GM19023 (cell line): ENCODE data around the gene ZBTB7C.

Experiments
- ATAC-seq: cut with Tn5 transposase; IDR thresholded peaks from one replicate; pipeline ENCODE4 v1.9.1; 2021; ENCODE audit warnings: mild to moderate bottlenecking, moderate library complexity; ENCODE audit not compliant: unreplicated experiment

The ZBTB7C gene

DNA sequence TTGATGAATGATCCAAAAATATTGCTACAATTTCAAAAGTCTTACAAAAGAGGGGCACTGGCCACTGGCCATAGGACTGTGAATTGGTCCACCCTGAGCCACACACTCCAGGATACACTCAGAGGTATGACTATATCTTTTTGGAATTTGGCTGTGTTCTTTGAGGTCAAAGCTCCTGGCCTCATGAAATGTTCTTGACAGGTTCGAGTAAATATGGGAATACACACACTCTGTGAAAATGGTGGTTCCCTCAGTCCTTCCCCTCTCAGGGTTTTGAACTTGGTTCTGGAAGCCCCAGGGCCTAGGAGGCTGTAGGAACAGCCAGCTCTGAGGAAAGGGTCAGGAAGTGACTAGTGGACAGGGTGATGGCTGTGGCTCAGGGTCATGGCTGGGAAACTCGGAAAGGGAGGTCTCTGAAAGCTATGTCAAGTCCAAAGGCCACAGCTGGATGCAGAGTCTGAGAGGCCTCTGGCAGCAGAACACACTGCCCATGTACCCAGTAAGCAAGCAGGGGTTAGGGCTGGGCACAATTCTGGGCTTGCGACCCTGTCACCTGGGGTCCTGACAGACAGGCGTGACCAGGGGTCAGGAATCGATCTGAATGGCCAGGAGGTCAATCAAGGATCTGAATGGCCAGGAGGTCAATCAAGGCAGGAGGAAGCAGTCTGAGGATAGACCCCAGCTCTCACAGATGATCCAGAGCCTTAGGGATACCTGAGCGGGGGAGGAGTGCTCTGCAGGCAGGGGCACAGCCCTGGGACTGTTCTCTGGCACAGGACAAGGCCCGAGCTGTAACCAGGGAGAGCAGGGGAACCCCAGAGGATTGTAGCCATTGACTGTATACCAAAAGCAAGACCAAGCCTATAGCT, 255.3 kb downstream of the ZBTB7C start:
- no peak for ATAC-seq

DNA sequence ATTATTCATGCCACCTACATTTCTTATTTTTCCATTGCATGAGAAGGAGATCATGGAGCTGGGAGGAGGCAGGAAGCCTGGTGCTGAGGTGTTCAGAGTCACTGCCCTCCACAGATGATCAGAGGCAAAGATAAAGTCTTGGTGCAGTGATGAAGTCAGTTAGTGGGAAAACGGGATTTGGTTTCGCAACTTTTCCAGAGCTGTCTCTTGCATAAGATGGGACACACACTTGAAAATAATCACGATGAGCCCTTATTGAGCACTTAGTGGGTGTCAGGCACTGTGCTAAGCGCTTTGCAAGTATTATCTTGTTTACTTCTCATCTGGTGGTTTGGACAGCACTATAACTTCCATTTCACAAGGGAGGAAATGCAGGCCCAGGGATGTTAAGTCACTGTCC, 256.6 kb downstream of the ZBTB7C start:
- ATAC-seq: no peak

DNA sequence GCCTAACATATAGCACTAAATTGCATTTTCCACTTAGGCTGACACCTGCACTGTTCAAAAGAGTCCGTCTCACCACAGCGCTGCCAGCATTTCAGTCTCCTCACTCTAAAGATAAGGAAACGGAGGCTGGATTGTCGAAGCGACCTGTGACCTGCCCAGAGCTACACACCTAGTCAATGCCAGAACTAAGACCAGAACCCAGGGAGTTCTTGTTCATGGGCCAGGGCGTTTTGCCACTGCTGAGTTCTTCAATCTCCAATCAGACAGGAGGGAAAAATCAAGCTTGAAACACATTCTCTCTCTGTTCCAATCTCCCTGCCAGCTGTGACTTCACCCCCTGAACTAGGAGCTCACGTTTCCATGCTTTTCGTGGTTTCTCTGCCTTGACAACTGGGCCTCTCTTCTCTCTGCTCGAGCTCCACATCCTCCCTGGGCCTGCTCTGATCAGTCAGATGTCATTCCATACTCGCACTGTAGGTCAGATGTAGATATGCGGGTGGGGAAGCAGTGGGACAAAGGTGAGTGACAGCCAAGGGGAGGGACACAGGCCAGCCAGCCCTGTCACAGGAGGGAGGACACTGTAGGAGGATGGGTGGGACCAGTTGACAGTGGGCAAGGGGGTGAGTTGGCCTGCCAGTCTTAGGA, 257.6 kb downstream of the ZBTB7C start:
- no peak for ATAC-seq

DNA sequence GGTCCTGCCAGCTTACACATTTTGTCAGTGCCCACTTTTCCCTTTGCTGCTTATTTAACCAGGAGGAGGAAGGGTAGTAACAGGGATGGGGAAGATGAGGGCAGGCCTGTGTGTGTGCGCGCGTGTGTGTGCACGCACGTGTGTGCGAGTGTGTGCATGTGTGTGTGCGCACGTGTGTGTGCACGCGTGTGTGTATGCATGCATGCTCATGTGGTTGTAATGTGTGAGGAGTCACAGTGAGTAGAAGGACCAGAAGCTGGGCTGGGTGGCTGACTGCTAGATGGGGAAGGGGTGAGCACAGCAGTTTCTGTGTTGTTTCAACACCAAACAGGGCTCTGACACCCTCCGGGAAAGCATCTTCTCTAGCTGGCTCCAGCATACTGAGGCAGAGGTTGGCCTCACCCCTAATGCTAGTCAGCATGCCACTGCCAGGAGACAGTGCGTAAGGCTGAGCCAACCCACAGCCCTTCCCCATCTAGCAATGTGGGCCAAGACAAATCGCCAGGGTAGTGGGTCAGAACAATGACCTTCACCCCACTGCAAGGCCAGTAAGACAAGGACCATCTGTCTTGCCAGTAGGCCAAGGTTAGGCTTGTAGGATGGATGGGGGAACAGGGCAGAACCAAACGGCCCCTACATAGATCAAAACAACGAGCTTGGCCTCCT, 260.0 kb downstream of the ZBTB7C start:
- no peak for ATAC-seq

DNA sequence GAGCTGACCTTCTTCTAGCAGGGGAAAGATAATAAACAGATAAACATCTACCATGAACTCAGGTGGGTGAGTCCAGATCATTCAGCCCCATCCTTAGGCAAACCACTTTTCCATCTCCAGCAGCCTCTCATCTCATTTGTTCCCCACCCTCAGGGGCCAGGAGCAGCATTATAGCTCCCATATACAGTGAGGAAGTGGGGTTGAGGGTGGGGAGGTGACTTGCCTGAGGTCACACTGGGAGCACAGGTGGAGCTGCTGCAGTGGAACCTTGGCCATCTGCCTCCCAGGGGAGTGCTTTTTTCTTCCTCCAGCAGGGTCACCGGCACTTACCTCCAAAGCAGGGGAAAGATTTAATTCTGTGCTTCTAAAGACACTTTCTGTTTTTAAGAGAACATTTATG, 266.2 kb downstream of the ZBTB7C start:
- ATAC-seq: no peak

DNA sequence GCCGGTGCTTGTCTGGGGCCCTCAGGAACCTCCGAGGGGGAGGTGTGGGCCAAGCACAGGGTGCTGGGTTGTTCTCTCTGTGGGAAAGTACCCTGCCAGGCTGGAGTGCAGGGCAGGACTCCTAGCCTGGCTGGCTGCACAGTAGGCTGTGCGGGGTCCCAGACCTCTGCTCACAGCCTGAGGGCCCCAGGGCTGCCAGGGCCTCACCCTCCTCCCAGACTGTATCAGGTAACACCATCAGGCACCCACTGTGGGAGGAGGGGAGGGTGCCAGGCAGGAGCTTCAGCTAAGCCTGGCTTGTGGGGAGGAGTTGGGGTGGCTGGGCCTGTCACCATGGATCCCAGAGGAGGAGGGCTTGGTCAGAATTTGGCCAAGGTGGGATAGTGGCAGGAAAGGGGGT, 266.8 kb downstream of the ZBTB7C start:
- no peak for ATAC-seq

DNA sequence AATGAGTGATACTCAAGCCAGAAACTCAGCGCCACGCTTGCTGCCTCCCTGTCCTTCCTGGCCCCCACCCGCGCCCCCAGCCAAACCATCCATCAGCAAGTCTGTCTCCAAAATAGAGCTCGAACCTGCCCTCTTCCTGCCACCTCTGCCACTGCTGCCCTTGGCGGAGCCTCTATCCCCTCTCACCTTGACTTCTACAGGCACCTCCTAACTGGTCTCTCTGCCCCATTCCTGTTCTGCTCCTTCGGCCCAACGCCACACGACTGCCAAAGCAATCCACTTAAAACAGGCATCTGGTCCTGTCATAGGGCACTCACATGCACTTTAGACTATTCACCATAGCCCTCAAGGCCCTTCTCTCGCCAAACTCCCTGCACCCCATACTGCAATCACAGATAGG, 268.5 kb downstream of the ZBTB7C start:
- no peak for ATAC-seq

DNA sequence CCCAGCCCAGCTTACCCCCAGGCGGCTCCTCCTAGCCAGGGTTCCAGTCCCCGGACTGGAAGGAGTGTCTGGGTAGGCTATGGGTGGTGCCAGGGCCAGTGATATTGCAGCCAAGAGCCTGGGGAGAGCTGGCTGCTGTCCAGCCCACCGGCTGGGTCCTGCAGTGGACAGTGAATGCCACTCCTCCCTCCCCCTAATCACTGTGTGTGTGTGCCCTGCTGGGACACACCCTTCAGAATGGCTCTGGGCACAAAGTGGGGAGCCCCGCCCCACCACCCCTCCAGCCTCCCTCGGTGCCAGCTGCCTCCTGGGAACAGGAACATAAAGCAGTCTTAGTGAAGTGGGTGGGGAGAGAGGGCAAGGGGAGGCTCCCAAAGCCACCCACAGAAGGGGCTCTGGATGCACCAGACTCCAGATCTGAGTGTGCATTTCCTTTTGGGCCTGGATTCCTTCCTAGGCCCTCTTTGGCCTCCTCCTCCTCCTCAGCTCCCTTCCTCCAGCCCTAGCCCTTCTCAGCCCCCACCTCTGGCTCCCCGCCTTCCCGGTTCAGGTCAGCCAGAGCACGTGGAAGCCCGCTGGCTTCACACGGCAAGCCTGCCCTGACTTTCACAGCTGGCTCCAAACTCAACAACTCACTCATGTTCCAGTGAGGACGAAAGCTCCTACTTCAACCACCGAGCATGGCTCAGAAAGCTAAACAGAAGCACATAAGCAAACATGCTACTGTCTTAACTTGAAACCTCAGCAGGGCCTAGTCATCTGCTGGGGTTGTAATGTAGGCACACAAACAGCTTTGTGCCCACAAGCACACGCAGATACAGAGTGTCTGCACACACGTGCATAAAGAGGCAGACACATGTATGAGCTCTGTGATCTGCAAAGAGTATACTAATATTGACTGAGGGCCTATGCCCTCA, 269.5 kb downstream of the ZBTB7C start:
- ATAC-seq: no peak

DNA sequence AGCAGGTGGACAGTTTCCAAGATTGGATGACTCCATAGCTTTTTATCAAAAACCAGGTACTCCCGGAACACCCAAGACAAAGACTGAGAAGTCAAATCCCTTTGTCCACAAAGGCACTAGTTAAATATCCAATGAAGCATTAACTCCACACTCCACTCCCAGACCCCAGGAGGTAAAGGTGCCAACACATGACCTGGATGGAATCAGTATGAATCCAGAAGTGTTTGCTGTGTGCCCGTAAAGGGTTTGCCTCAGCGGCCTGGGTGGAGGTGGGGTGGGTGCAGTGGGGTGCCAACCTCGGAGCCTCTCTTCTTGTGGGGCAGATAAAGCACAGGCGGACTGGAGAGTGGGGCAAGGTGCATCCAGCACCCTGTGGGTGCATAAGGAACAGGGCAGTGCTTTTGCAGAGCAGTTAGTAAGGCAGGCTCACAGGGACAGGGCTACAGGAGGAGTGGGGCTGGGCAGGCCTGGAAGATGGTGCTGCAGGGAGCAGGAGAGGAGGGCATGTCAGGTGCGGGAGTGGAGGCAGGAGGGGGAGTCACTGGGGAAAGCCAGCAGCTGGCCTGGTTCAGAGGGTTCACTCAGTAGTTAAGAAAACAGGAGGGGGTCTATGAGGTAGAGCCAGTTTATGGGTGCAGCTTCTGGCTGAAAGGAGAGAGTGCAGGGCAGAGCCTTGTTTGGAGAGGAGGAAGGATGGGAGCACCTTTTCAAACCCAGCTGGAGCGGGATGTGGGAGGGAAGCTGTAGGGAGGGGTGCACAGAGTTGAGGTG, 270.3 kb downstream of the ZBTB7C start:
- ATAC-seq: no peak

DNA sequence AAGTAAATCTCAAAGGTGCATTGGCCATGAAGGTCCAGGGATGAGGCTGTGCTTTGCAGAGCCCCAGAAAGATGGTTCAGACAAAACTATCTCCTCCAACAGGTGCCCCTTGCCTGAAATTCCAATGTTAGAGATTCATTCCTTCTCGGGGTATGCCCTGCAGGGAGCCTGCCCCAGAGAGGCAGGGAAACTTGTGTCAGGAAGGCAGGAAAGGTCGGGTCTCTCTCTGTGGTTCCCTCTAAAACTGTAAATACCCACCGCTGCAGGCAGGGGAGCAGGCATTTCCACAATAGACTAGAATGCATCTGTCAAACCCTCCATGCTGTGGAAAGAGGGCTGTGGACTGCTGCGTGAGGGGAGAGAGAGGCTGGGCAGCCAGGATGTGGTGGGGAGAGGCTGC, 271.0 kb downstream of the ZBTB7C start:
- ATAC-seq: no peak

DNA sequence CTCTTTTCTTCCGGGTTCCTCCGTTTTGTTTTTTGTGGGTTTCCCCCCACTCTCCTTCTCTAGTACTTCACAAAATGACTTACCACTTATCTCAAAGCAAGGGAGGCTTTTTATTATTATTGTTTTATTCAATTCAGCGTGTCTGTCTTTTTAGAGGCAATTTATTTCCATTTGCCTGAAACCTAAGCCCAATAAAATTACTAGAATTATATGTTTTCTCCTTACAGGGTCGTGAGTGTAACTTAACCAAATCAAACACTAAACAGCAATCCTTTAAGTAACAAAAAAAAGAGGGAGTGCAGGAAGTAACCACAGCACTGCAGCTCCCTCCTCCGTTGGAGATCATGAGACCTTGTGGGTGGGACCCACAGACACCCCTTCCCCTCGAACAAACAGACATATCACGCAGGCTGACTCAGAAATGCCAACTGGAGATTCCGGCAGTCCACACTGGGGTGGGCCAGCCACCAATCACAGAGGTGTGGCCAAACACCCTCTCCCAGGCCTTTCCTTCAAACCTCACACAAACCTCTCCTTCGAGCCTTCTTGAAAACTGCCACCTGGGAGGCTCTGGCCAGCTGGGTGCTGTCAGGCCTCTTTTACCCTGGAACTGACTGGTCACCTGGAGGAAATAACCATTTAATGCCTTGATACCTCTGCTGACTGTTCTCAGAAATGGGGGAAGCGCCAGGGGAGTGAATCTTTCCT, 271.7 kb downstream of the ZBTB7C start:
- ATAC-seq: no peak

DNA sequence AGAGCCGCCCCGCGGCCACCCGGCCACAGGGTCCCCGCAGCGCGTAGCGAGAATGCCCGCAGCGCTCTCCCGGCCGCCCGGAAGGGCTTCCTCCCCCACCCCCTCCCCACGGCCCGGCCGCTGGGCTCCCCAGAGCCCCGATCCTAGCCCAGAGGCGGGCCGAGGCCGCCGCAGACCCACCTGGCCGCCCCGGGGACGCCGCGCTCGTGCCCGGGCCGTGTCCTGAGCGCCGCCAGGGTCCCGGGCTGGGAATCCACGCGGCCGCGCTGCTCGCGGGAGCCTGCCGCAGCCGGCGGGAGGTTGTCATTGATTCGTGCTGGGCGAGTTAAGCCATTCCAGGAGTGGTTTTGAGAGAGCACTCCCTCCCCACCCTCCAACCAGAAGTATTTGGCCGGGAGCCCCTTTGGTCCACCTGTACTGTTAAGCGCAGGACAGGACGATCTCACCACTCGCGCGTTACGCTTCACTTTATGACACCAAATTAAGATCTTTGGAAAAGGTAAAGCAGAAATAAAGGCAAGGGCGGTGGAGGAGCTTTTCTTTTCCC, 272.3 kb downstream of the ZBTB7C start:
- no peak for ATAC-seq

DNA sequence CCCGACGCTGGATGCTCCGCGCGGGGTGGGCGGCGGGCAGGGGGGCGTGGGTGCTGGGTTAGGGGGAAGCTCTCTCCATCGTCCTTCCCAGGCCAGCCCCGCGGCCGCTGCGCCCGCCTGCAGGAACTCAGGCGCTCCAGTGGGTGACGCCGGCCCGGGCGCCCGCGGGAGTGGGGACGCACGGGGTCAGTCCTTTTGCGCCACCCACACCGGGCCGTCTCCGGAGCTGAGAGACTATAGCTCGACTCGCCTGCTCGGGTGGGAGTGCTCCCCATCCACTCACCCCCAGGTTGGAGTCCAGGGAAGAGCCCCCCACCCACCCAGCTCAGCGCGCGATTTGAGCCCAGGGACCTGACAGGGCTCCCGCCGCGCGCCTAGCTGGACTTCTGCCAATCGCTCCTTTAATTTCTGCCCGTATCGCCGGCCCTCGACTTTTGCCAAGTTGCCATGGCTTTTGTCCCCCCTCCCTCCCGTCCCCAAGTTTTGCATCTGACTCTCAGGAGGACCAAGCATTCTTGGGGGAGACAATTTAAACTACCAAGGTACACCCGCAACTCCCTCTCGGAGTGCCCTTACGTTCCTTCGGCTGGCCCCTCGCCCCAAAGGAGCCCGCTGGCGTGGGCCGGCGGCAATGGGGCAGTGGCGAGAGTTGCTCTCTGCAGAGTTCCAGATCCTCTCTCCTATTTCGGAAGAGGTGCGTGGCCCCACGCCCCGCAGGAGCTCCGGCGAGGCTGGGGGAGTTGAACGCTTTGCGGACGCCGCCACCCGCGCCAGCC, 272.9 kb downstream of the ZBTB7C start:
- no peak for ATAC-seq

DNA sequence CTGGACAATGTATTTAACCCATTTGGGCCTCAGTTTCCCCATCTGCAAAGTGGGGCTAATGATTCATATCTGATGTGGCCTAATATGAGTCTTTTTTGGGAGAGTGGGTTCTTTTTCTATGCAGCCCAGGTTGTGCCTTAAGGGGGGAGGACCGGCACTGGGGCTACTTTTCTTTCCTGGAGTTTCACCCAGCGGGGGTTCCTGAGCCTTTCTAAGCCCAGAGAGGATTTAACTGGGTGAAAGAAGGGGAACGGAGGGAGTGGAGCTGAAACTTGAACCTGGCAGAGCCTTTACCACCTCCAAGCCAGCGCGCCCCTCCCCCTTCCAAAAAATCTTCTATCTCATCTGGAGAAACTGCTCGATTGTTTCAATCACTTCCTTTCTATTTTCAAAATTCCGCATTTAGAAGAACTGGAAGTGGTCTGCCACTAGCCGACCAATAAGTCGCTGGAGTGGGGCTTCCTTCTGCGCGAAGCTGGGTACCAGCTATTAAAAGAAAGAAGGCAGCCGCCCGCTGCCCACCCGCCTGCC, 273.7 kb downstream of the ZBTB7C start:
- ATAC-seq: no peak

DNA sequence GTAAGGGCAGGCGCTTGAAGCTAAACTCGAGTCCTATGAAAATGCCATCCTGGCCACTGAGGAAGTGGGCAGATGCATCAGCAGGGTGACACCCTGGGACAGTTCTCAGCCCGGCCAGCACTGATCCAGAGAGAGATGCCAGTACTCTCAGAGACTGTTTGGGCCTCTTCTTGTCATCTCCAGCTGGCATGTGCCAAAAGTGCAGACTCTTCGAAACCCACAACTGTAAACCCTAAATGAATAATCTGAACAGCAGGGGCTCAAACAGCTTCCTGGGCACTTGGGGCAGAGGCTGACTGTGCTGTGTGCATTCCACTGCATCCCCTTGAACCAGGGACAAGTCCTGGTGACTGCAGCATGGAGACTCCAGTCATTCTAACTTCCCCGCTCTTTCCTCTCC, 274.6 kb downstream of the ZBTB7C start:
- ATAC-seq: no peak

DNA sequence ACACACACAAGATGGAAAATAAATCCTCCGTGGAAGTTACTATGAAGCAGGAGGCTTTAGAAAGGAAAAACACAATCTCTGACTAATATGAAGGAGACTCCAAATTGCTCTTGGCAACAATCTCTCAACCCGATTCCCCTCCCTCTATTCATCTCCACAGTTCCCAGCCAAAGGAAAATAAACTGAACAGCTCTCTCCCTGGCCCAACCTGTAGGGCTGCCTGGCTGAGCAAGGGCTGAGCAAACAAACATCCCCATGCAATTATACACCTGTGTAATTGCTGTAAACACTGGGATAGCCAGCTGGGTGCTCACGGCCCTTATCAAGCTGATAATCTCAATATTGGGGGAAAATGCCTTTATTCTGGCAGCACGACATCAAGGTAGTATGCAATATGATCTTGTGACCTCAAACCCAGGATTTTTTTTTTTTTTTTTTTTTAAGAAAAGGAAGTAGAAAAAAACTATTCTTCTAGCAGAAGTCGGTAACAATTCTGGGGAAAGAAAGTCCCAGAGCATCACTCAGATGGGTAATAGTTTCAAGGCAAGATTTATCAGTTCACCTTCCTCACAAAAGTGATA, 275.4 kb downstream of the ZBTB7C start:
- no peak for ATAC-seq

DNA sequence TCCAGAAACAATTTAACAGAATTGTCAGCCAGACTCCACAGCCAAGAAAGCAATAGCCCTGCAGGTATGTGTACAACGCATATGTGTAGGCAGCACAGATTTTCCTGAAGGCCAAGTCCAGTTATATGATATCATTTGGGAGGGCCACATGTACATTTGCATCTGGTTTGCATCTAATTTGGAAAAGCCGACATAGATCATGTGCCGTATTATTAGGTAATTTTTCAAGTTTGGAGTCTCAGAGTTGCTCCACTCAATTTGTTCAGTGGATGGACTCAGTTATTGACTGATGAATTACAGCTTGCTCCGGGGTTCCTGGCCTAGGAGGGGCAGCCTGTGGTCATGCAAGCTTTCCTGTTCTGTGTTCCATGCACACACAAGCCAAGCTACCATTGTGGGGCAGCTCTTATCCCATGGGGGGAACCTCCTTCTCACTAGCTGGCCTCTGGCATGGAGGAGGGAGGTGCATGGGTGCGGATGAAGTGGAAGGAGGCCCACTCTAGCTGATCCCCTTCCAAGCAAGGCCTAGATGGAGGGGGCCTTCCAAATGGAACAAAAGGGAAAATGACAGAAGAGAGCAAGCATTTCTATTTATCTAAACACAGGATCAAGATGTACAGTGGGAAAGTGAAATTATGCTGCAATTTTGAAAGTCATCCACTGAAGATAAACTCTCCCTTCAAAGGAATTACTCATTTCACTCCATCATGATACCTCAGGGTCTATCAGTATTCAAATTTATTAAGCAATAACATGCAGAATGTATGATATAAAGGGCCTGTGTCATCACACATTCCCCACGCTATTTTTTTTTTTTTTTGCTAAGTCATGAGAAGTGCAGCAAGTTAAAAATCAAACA, 276.2 kb downstream of the ZBTB7C start:
- ATAC-seq: no peak
